NAMALWA (cell line): ENCODE data around the gene CLDN5.

Experiments
- DNase-seq: peaks from one replicate; pipeline ENCODE4 v3.0.0-alpha.2; 2015; ENCODE audit warnings: low spot score

Gene CLDN5

GRCh38 chr22:19480789-19481188 is 43.4 kb downstream of the CLDN5 start:
- no peak for DNase-seq

DNA sequence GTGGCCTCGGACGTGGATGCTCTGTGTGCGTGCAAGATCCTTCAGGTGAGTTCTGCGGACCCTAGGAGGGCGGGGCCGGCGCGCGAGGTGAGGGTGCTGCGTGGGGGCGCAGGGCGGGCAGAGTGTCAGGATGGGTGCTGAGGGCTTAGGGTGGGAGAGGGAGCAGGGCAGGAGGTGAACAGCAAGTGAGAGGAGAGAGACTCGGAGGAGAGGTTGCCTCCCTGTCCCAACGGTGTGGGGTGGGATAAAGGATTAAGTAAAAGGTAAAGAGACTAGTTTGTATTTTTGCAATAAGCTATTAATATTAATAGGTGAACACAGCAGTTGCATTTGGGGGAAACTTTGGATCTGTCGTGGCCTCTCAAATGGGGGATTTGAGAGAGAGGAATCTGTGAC is 44.0 kb downstream of the CLDN5 start:
- DNase-seq: peak; percentile 38

- DNase-seq: peak; percentile 98
These were observed 44.6 kb downstream of the CLDN5 start, which contains the start of gene CDC45 for GRCh38 chr22:19479355-19480172. TSS of gene CDC45 (plus strand) at chr22:19479920. CDS start at chr22:19479969, 49 bp downstream.

DNA sequence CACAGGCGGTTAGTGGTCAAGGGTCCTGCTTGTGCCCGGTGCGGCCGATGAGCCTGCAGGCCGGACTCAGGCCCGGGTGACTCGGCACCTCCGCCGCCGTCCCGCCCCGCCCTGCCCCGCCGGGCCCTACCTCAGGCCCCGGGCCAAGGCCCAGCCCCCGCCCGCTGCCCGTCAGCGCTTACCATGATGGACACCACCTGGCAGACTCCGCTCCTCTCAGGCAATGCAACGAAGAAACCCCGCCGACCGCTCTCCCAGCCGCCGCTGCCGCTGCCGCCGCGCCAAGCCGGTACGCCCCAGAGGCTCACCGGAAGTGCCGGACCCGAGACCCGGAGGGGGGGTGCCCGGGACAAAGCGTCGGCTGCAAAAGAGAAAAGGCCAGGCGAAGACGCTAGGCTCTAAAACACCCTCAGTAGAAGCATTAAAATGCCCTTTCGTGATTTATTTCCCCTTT is 45.3 kb downstream of the CLDN5 start, which contains the start of gene UFD1:
TSS of gene UFD1 (minus strand) at position 293 of the 454 bp plus-strand sequence. CDS start at position 185, 108 bp downstream.
- DNase-seq: peak; percentile 83

GRCh38 chr22:19478045-19478900 is 45.9 kb downstream of the CLDN5 start:
- DNase-seq: peak; percentile 57

DNA sequence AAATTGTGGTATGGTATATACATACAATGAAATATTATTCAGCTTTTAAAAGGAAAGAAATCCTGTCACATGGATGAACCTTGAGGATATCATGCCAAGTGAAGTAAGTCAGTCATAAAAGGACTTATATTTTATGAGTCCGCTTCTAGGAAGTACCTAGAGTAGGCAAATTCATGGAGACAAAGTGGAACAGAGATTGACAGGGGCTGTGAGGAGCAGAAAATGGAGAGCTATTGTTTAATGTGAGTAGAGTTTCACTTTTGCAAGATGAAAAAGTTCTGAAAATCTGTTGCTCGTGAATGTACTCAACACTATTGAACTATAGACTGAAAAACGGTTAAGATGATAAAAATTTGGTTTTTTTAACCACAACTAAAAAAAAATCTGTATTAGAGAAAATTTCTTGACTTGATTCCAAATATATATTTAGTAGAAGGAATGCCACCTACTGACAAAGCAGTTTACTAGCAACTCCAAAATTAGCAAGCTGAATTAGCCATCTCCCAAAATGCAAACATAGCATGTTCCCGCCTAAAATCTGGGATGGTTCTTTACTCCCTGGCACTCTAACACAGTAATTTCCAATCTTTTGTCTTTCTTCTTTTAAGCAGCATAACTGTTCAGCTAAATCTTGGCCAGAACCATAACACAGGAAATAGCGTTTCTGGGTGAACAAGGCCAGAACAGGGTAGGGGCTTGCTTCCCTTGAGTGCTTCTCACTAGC is 46.7 kb downstream of the CLDN5 start:
- DNase-seq: peak; percentile 63

DNA sequence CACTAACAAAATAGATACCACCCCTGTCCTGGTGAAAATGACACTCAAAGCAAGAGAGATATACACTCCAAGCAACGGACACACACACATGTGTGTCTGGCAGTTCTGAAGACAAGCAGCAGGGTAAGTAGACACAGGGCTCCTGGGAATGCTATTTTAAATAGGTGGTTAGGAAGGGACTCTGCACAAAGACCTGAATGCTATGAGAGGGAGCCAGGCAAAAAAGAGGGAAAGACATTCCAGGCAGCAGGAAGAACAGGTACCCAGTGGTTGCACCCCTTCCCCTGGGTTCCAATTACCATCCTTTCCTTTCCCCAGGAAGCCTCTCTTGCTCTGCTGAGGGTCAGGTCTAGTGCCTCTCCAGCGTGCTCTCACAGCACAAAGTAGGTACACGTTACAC is 48.2 kb downstream of the CLDN5 start:
- no peak for DNase-seq

DNA sequence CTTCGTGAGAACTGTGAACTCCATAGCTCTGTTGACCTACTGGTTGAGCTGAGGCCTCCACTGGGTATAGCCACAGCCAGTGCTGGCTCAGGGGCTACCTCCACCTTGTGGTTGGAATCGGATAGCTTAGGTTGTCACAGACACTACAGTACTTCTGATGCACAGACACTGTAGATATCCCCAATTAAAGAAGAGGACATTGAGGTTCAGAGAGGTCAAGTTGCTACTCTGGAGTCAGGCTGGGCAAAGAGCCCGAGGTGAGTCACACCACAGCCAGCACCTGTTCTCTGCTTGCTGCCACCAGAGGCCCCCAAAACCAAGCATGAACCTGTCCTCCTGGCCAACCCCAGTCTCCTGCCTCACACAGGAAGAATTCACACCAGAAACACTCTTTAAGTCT is 50.6 kb downstream of the CLDN5 start:
- peak; percentile 27 for DNase-seq
